ENCODE measurements around the gene DYDC2. TPM values are rescaled to one million over a fixed set of nuclear protein-coding genes. Genes with fewer than 3 reads are reported as not detected.
"Not testable (repeated sequence)": the region's sequence is repeated elsewhere in the genome, so short reads cannot be mapped to it uniquely, and the experiment has no call there.

DYDC2 gene
- total and polyA plus RNA-seq, 2 donors (not counting 1 experiment from before 2014, with no cell fraction given), result not detected

GRCh38 chr10:80356989-80357850 is 639 bp downstream of the DYDC2 start:
- DNase-seq (ENCODE audit: low read depth in 2 of 2), result no peak
- no peak overlapping the region for H2AFZ ChIP-seq (ENCODE audit: low read length)
- no peaks in the 10 kb centered on the region for H3K36me3 ChIP-seq (ENCODE audit: control insufficient read depth, insufficient read depth, low read length)
- no peak overlapping the region for H3K9ac ChIP-seq (ENCODE audit: insufficient read depth, low read length)
- peaks cover 10% of the 10 kb centered on the region for H3K27me3 ChIP-seq (ENCODE audit: control insufficient read depth, insufficient read depth, low read length)
- H4K20me1 ChIP-seq (ENCODE audit: control insufficient read depth, extremely low read depth, insufficient read depth, low read length), result no peaks in the 10 kb centered on the region
- no peaks in the 10 kb centered on the region for H3K4me1 ChIP-seq (ENCODE audit: control insufficient read depth, extremely low read depth, insufficient read depth, low read length)
- peak overlapping the region in 1 of 4 experiments; percentile 21 for H3K4me3 ChIP-seq (replicated peaks in 1 of 4; ENCODE audit: control extremely low read depth in 1 of 4, insufficient read depth in 1 of 4, low read depth in 3 of 4, low read length in 4 of 4)
- no peak overlapping the region for H3K27ac ChIP-seq (ENCODE audit: insufficient read depth, low read length)
- no peaks in the 10 kb centered on the region for H3K9me3 ChIP-seq (ENCODE audit: control insufficient read depth, insufficient read depth, low read depth, low read length)
- TF ChIP-seq CTCF (conservative IDR thresholded peaks at IDR 0.05 in 1 of 2, IDR thresholded peaks at IDR 0.05 in 1 of 2; ENCODE audit: low read depth in 1 of 2, low read length in 2 of 2) (no peak), EZH2 (IDR thresholded peaks at IDR 0.05; ENCODE audit: low read length, missing control alignments) (no peak)
- no peaks in the 10 kb centered on the region for H3K79me2 ChIP-seq (ENCODE audit: control insufficient read depth, insufficient read depth, low read length)
- no peak overlapping the region for H3K4me2 ChIP-seq (ENCODE audit: extremely low read depth, insufficient read depth, low read length)

GRCh38 chr10:80357851-80358125 is 1.2 kb downstream of the DYDC2 start:
- Histone ChIP-seq H3K9me3 (ENCODE audit: control insufficient read depth, insufficient read depth, low read depth, low read length) (no peaks in the 10 kb centered on the region), H2AFZ (ENCODE audit: low read length) (no peak overlapping the region), H3K4me2 (ENCODE audit: extremely low read depth, insufficient read depth, low read length) (no peak overlapping the region), H3K27ac (ENCODE audit: insufficient read depth, low read length) (no peak overlapping the region), H3K36me3 (ENCODE audit: control insufficient read depth, insufficient read depth, low read length) (no peaks in the 10 kb centered on the region), H3K4me1 (ENCODE audit: control insufficient read depth, extremely low read depth, insufficient read depth, low read length) (no peaks in the 10 kb centered on the region), H4K20me1 (ENCODE audit: control insufficient read depth, extremely low read depth, insufficient read depth, low read length) (no peaks in the 10 kb centered on the region), H3K9ac (ENCODE audit: insufficient read depth, low read length) (no peak overlapping the region), H3K4me3 (replicated peaks in 1 of 4; ENCODE audit: control extremely low read depth in 1 of 4, insufficient read depth in 1 of 4, low read depth in 3 of 4, low read length in 4 of 4) (no peak overlapping the region), H3K27me3 (ENCODE audit: control insufficient read depth, insufficient read depth, low read length) (peaks cover 10% of the 10 kb centered on the region), H3K79me2 (ENCODE audit: control insufficient read depth, insufficient read depth, low read length) (no peaks in the 10 kb centered on the region)
- TF ChIP-seq CTCF (conservative IDR thresholded peaks at IDR 0.05 in 1 of 2, IDR thresholded peaks at IDR 0.05 in 1 of 2; ENCODE audit: low read depth in 1 of 2, low read length in 2 of 2) (no peak), EZH2 (IDR thresholded peaks at IDR 0.05; ENCODE audit: low read length, missing control alignments) (no peak)
- DNase-seq (ENCODE audit: low read depth in 2 of 2), result no peak

- not testable (repeated sequence) for H3K9me3 ChIP-seq (ENCODE audit: control insufficient read depth, insufficient read depth, low read depth, low read length); H3K9ac ChIP-seq (ENCODE audit: insufficient read depth, low read length); H3K4me1 ChIP-seq (ENCODE audit: control insufficient read depth, extremely low read depth, insufficient read depth, low read length); H2AFZ ChIP-seq (ENCODE audit: low read length); H3K79me2 ChIP-seq (ENCODE audit: control insufficient read depth, insufficient read depth, low read length); H4K20me1 ChIP-seq (ENCODE audit: control insufficient read depth, extremely low read depth, insufficient read depth, low read length); H3K4me3 ChIP-seq (replicated peaks in 1 of 4; ENCODE audit: control extremely low read depth in 1 of 4, insufficient read depth in 1 of 4, low read depth in 3 of 4, low read length in 4 of 4); H3K27ac ChIP-seq (ENCODE audit: insufficient read depth, low read length); DNase-seq (ENCODE audit: low read depth in 2 of 2); H3K4me2 ChIP-seq (ENCODE audit: extremely low read depth, insufficient read depth, low read length); H3K36me3 ChIP-seq (ENCODE audit: control insufficient read depth, insufficient read depth, low read length)
- peaks cover 10% of the 10 kb centered on the region for H3K27me3 ChIP-seq (ENCODE audit: control insufficient read depth, insufficient read depth, low read length)
Observed at GRCh38 chr10:80358925-80359324, 2.3 kb downstream of the DYDC2 start.
